ENCODE results near the gene PLA2G4A.

The PLA2G4A gene

GRCh38 chr1:186842547-186842946 is 13.8 kb downstream of the PLA2G4A start:
- TF ChIP-seq CTCF (IDR thresholded peaks at IDR 0.05; ENCODE audit: low read depth, low read length) = no peak
- DNase-seq (ENCODE audit: extremely low read depth, low read depth) = no peak

- no peak for TF ChIP-seq CTCF (IDR thresholded peaks at IDR 0.05; ENCODE audit: low read depth, low read length)
- DNase-seq (ENCODE audit: extremely low read depth, low read depth) = no peak
These were observed 14.5 kb downstream of the PLA2G4A start for GRCh38 chr1:186843226-186843625.

DNA sequence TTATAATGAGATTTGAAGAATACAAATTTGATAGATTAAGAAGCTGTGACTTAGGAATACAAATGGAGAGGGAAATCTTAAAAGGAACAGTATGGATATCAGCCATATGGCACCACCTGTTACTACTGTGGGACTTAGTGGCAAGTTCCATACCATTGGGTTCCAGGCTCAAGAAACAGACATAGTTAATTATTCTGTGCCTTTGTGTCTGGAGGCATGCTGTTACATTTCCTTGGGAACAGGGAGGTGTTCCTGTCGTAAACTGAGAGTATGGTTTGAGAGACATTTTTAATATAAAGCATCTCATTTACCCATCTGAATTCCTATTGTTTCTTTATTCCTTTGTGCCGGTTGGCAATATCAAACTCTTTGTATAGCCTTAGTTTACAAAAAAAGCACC is 15.2 kb downstream of the PLA2G4A start:
- no peak for DNase-seq (ENCODE audit: extremely low read depth, low read depth)
- no peak for TF ChIP-seq CTCF (IDR thresholded peaks at IDR 0.05; ENCODE audit: low read depth, low read length)

GRCh38 chr1:186845576-186846210 is 16.9 kb downstream of the PLA2G4A start:
- TF ChIP-seq CTCF (IDR thresholded peaks at IDR 0.05; ENCODE audit: low read depth, low read length) = no peak
- DNase-seq (ENCODE audit: extremely low read depth, low read depth) = no peak

DNA sequence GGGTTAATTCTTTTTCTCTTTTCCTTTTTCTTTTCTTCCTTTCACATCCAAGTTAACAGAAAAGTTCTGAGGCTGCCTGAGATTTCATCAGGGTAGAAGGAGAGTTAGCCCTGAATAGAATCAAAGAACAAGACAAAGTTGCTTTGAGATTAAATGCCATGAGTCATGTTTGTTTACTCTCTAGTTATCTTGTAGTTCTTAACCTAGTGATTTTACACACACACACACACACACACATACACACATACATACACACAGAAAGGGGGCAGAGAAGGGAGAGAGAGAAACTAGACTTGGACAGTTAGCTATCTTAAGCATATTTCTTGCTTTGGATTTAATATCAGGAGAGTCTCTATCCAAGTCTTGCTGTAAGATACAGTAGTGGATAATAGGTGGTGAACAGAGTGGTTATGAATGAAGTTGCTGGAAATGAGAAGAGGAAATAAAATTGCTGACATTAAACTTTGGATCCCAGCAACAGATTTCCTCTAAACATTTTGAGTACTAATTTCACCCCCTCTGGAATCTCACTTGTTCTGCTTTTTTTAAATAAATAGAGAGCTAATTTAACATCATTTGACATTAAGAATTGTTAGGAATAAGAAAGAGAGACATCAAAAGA is 19.9 kb downstream of the PLA2G4A start:
- TF ChIP-seq CTCF (IDR thresholded peaks at IDR 0.05; ENCODE audit: low read depth, low read length) = no peak
- DNase-seq (ENCODE audit: extremely low read depth, low read depth) = no peak

- TF ChIP-seq CTCF (IDR thresholded peaks at IDR 0.05; ENCODE audit: low read depth, low read length) = no peak
- DNase-seq (ENCODE audit: extremely low read depth, low read depth) = no peak
These were observed 20.5 kb downstream of the PLA2G4A start for GRCh38 chr1:186849271-186849671.

DNA sequence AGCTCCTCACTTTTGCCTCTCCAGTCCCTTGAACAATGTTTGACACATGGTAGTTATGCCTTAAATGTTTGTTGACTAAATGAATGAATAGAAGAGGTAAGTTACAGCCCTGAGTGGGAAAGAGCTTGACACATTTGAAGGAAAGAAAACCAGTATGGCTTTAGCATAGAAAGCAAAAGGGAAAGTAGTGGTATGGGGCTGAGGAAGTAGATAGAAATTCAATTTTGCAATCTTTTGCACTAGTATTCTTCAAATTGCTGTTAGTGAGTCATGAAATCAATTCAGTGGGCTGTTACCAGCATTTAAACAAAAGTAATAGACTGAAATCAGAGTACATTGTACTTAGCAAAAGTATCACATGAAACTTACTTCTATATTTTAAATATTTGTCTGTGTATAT is 21.1 kb downstream of the PLA2G4A start:
- no peak for DNase-seq (ENCODE audit: extremely low read depth, low read depth)
- no peak for TF ChIP-seq CTCF (IDR thresholded peaks at IDR 0.05; ENCODE audit: low read depth, low read length)
